Measurements from ENCODE around the gene RHBDF1.

The RHBDF1 gene

DNA sequence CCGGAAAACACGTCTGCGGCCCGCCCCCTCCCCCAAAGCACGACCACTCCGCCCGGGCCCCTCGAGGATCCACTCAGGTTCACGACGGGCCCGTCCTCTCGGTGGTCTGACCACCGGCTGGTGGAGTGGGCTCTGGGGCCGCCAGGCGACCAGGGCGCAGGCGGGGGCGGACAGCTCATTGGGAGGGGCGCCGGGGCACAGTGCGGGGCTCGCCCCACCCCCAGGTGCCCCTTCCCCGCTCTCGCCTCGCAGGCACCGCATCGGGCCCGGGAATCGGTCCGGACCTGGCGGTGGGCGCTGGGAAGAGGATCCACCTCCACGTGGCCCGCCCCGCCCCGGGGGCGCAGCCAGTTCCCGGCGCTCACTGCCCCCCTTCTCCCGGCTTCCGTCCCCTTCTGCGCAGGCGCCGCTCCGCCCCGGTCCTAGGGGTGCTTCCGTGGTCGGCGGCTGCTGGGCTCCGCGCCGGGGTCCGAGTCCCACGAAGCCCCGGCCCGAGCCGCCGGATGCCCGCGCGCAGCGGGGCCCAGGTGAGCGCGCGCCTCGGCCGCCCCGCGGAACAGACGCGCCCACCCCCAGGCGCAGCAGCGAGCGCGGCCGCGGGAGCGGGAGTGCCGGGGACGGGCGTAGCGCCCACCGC is 5.5 kb upstream of the RHBDF1 start, which contains the start of gene MPG:
Gene MPG (plus strand): TSS at position 419 of the 637 bp plus-strand sequence. CDS start 85 bp downstream, at position 504.
- Histone ChIP-seq H3K36me3 (ENCODE audit: low read depth) (peaks cover 12% of the 10 kb centered on the region), H3K27ac (ENCODE audit: poor library complexity, severe bottlenecking) (peak within 1 kb of the TSS; percentile 88), H3K27me3 (ENCODE audit: insufficient read depth, poor library complexity, severe bottlenecking) (no peaks in the 10 kb centered on the region), H3K9me3 (ENCODE audit: severe bottlenecking) (no peaks in the 10 kb centered on the region), H3K4me3 (ENCODE audit: severe bottlenecking) (peak within 1 kb of the TSS; percentile 86), H3K4me1 (ENCODE audit: insufficient read depth, poor library complexity, severe bottlenecking) (peaks cover 16% of the 10 kb centered on the region)
- no peak for DNase-seq (ENCODE audit: low spot score)
- peak; percentile 46 for ATAC-seq (ENCODE audit: low read depth)
- no peak for TF ChIP-seq CTCF (IDR thresholded peaks at IDR 0.05; ENCODE audit: poor library complexity, severe bottlenecking)

DNA sequence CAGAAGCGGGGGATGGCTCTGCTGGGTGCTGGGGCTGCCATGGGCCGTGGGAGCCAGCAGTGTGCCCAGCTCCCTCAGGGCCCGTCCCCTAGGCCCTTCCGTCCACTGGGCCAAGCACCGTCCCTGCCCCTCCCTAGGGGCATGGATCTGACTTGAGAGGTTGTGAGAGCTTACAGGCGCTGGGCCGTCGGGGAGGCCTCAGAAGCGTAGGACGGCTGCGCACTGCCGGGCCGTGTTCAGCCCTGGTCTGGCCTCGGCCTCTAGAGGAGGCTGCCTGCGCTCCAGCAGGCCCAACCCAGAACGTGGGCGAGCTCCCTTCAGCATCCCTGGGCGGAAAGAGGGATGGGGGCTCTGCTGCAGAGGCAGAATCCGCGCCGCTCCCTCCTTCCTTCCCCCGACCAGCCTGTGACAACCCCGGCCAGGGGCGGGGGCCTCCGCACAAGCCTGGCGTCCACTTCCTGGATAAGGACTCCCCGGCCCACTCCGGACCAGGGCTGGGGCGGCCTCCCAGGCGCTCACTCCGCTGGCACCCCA is 4.9 kb upstream of the RHBDF1 start:
- ATAC-seq (ENCODE audit: low read depth) (peak; percentile 34), DNase-seq (ENCODE audit: low spot score) (no peak)
- Histone ChIP-seq H3K4me3 (ENCODE audit: severe bottlenecking) (peak overlapping the region; percentile 86), H3K27ac (ENCODE audit: poor library complexity, severe bottlenecking) (peak overlapping the region; percentile 88), H3K9me3 (ENCODE audit: severe bottlenecking) (no peaks in the 10 kb centered on the region), H3K4me1 (ENCODE audit: insufficient read depth, poor library complexity, severe bottlenecking) (peaks cover 20% of the 10 kb centered on the region), H3K36me3 (ENCODE audit: low read depth) (peaks cover 12% of the 10 kb centered on the region), H3K27me3 (ENCODE audit: insufficient read depth, poor library complexity, severe bottlenecking) (no peaks in the 10 kb centered on the region)
- no peak for TF ChIP-seq CTCF (IDR thresholded peaks at IDR 0.05; ENCODE audit: poor library complexity, severe bottlenecking)

DNA sequence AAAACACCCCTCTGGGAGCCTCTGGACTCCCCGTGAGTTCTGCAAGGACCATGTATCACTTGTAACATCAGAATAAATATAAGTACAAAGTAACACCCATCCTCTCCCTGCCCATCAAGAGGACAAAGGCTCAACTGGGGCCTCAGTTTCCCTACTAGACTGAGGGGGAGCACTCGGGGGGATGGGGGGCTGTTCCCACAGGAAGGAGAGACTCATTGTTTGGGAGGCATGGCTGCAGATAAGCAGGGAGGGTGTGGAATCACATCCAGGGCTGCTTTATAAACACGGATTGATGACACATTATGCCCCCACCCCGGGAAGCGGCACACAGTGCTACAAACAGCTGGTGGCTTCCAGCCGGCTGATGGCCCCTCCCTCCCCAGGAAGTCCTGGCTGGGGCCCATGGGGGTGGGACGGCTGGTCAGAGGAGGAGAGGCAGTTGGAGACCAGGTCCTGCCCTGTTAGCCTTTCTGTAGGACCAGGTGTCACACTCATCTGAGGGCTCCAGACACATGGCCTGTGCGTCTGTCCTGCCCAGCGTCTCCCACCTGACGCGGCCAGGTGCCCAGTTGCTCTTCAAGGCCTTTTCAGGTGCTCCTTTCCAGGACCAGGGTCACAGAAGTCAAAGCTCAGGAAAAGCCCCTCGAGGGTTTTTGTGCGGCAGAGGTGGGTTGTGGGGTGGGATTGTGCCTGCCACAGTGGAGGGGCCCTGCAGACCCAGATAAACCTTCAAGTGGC is 4.3 kb upstream of the RHBDF1 start:
- peak; percentile 28 for ATAC-seq (ENCODE audit: low read depth)
- H3K27me3 ChIP-seq (ENCODE audit: insufficient read depth, poor library complexity, severe bottlenecking), result no peaks in the 10 kb centered on the region
- peak overlapping the region; percentile 88 for H3K27ac ChIP-seq (ENCODE audit: poor library complexity, severe bottlenecking)
- TF ChIP-seq CTCF (IDR thresholded peaks at IDR 0.05; ENCODE audit: poor library complexity, severe bottlenecking), result peak; percentile 3
- peaks cover 20% of the 10 kb centered on the region for H3K4me1 ChIP-seq (ENCODE audit: insufficient read depth, poor library complexity, severe bottlenecking)
- H3K36me3 ChIP-seq (ENCODE audit: low read depth), result peaks cover 12% of the 10 kb centered on the region
- H3K9me3 ChIP-seq (ENCODE audit: severe bottlenecking), result no peaks in the 10 kb centered on the region
- DNase-seq (ENCODE audit: low spot score), result no peak
- H3K4me3 ChIP-seq (ENCODE audit: severe bottlenecking), result peak overlapping the region; percentile 86

GRCh38 chr16:75580-76501 is 3.4 kb upstream of the RHBDF1 start:
- H3K4me3 ChIP-seq (ENCODE audit: severe bottlenecking), result no peak overlapping the region
- no peak for ATAC-seq (ENCODE audit: low read depth)
- H3K9me3 ChIP-seq (ENCODE audit: severe bottlenecking), result no peaks in the 10 kb centered on the region
- DNase-seq (ENCODE audit: low spot score), result no peak
- peak; percentile 16 for TF ChIP-seq CTCF (IDR thresholded peaks at IDR 0.05; ENCODE audit: poor library complexity, severe bottlenecking)
- peaks cover 23% of the 10 kb centered on the region for H3K4me1 ChIP-seq (ENCODE audit: insufficient read depth, poor library complexity, severe bottlenecking)
- peaks cover 12% of the 10 kb centered on the region for H3K36me3 ChIP-seq (ENCODE audit: low read depth)
- H3K27me3 ChIP-seq (ENCODE audit: insufficient read depth, poor library complexity, severe bottlenecking), result no peaks in the 10 kb centered on the region
- H3K27ac ChIP-seq (ENCODE audit: poor library complexity, severe bottlenecking), result peak overlapping the region; percentile 88

Data from RWPE2 (cell line).